Fibroblast of the aortic adventitia (primary cell): Measurements from ENCODE around the gene CCL17. TPM values are rescaled to one million over a fixed set of nuclear protein-coding genes. Genes with fewer than 3 reads are reported as not detected.
"Not testable (repeated sequence)": the region's sequence is repeated elsewhere in the genome, so short reads cannot be mapped to it uniquely, and the experiment has no call there.

Experiments
- DNase-seq: peaks from one replicate; pipeline ENCODE4 v3.0.0-alpha.2; 2010; ENCODE audit warnings: low read depth
- H3K4me3 ChIP-seq: 2 replicates; pipeline ENCODE4 v1.5.1; 2011; ENCODE audit warnings: low read depth, mild to moderate bottlenecking, control low read depth, low read length, moderate library complexity
- CTCF ChIP-seq: IDR thresholded peaks from 2 replicates; pipeline ENCODE4 v1.5.1; 2011; ENCODE audit warnings: mild to moderate bottlenecking, low read length, control low read depth, inconsistent platforms; ENCODE audit not compliant: insufficient read depth
- total RNA-seq: library from RNA; depleted of rRNA; stranded (reverse); fragments of >200 nt; gene quantifications from 2 replicates; pipeline ENCODE4 v1.2.3, GENCODE V29; 2012; ENCODE audit warnings: low replicate concordance

CCL17 gene
- total RNA-seq, 1 donor: not detected

GRCh38 chr16:57427824-57428223 lies 23.3 kb downstream of the CCL17 start:
- TF ChIP-seq CTCF: no peak
- no peak overlapping the region for H3K4me3 ChIP-seq
- DNase-seq: no peak

GRCh38 chr16:57430955-57431354 lies 26.4 kb downstream of the CCL17 start:
- H3K4me3 ChIP-seq: no peak overlapping the region
- no peak for DNase-seq
- TF ChIP-seq CTCF: no peak

- DNase-seq: no peak
- no peak overlapping the region for H3K4me3 ChIP-seq
- TF ChIP-seq CTCF: no peak
Measured at GRCh38 chr16:57432505-57432904, 27.9 kb downstream of the CCL17 start.

GRCh38 chr16:57432989-57433388 lies 28.4 kb downstream of the CCL17 start:
- no peak for DNase-seq
- H3K4me3 ChIP-seq: no peak overlapping the region
- TF ChIP-seq CTCF: no peak

GRCh38 chr16:57434003-57434402 lies 29.4 kb downstream of the CCL17 start:
- H3K4me3 ChIP-seq: no peak overlapping the region
- TF ChIP-seq CTCF: no peak
- DNase-seq: no peak

- H3K4me3 ChIP-seq: no peak overlapping the region
- no peak for TF ChIP-seq CTCF
- no peak for DNase-seq
Measured at GRCh38 chr16:57435838-57436237, 31.3 kb downstream of the CCL17 start.

GRCh38 chr16:57439947-57440346 lies 35.4 kb downstream of the CCL17 start:
- DNase-seq, H3K4me3 ChIP-seq: not testable (repeated sequence)

GRCh38 chr16:57440551-57440950 lies 36.0 kb downstream of the CCL17 start:
- H3K4me3 ChIP-seq, DNase-seq: not testable (repeated sequence)
